Stimulated activated naive CD8-positive, alpha-beta T cell treated with anti-CD3 and anti-CD28 coated beads, Interleukin-15, Interleukin-2, amounts not matched to agents 100 U/mL and 50 U/mL, for 24 hours (primary cell): ENCODE measurements around the gene SLC26A1.
A peak's percentile ranks its signal among the peaks of the same experiment; 100 is the strongest.
"Not testable (repeated sequence)": the region's sequence is repeated elsewhere in the genome, so short reads cannot be mapped to it uniquely, and the experiment has no call there.

Experiments used
- ATAC-seq: fragments of 150-1000 bp; cut with Tn5 transposase; one replicate; pipeline ENCODE4 v1.10.0; 2021
- DNase-seq: peaks from one replicate; pipeline ENCODE4 v3.0.0; 2021

Gene SLC26A1

DNA sequence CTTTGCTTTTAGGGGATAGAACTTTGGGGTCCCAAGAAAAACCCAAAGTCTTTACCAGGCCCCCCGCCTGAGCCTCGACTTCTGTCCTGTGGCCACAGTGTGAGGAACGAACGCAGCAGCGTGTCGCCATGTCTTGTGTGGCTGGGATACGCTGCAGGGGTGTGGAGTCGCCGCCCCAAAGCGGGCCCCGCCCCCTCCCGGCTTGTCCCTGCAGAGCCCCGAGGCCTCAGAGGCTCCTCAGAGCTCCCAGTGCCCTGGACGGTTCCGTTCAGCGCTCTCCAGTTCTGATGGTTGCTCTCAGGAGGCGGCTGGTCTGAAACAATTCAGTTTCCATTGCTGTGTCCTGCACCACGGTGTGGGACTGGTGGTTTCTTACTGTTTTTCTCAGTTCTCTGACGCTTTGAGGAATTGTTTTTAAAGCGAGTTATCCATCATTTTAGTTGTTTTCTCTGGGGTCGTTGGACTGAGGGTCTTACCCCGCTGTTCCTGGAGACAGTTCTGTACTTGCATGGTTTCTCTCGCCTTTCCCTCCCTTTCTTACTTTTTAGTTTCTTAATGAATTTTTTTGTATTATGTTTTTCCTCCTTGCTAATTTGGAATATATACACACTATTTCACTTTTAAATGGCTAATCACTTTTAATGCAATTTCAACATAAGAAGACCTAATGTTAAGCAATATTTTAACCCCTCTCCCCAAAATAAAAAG, 7.9 kb downstream of the SLC26A1 start:
- peak; percentile 58 for ATAC-seq
- peak; percentile 83 for DNase-seq

DNA sequence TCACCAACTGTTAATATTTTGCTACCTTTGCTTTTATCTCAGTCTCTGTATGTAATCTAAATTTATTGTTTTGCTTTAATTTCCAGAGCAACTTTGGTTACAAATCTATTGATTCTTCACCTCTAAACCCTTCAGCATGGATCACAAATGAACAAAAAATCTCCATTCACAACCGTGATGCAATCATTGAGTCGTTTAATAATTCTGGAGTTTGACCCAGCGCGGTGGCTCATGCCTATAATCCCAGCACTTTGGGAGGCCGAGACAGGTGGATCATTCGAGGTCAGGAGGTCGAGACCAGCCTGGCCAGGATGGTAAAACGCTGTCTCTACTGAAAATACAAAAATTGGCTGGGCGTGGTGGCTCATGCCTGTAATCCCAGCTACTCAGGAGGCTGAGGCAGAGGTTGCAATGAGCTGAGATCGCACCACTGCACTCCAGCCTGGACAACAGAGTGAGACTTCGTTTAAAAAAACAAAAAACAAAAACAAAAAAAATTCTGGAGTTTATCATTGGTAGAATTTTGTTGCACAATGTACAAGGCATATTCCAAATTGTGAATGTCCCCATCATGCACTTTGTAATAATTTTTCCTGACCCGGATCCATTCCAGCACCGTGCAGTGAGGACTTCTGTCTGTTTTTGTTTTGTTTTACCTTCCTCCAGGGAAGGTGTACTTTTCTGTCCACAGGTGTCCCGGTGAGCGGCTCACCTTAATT, 8.7 kb downstream of the SLC26A1 start:
- no peak for ATAC-seq
- no peak for DNase-seq

DNA sequence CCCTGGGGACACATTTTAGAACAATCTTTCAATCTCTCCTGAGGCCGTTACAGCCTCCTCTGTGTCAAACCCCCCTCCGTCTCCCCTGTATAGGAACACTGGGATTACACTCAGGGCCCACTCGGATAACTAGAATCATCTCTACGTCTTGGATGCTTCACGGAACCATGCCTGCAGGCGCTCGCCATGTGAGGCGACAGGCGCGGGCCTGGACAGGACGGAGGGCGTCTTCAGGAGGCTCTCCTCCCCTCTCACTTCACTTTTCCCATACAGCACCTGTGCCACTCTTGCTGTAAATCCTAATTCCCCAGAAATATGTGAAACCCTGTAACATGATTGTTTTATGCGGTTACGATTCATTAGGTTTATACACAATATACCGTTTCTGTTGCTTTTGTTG, 10.4 kb downstream of the SLC26A1 start:
- ATAC-seq (no peak), DNase-seq (no peak)

DNA sequence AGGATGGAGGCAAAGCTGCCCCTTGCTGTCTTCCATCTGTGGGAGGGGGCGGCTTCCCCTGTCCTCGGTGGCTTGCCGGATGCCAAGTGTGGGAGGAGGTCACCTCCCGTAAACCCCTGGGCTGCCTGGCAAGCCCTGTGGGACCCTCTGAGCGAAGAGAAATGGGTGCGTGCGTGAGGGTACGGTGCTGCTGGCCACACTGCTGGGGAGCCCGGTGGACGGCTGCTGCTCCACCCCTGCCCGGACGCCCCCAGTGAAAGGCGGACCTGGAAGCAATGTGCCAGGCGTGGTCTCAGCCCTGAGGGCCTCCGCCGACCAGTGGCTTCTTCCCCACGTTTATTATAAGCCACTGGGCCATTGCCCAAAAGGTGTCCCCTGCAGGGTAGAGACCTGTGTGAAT, 10.9 kb downstream of the SLC26A1 start:
- no peak for DNase-seq
- no peak for ATAC-seq

DNA sequence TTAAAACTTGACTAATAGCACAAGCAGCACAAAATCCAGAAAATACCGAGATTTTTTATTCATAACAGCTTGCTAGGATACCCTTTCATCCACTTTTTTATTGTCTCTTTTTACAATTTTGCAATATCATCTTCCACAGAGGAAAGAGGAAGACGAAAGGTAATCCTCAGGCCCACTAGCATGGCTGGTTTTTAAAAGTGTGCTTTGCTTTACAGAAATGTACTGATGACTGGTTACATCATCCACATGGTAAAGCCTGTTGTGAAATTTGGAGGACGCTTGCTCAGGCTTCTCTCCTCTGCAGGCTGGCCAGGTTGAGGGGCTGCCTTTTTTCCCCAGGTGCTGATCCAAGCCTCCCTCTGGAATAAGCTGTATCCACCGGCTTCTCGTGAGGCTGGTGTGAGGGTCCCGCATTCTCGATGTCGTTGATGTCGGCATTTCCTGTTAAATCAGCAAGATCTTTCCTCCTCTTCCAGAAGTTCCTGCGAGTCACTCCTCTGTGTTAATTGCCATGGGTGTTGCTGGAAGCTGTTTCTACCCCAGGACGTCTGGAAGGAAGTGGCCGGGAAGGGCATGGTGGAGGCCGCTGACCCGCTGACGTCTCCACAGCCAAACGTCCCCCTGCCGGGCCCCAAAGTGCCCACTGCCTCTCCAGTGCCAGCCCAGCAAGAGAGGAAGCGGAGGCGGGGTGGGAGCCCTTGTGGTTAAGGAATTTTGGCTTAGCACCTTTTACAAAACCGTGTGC, 14.1 kb downstream of the SLC26A1 start:
- ATAC-seq (no peak), DNase-seq (no peak)

DNA sequence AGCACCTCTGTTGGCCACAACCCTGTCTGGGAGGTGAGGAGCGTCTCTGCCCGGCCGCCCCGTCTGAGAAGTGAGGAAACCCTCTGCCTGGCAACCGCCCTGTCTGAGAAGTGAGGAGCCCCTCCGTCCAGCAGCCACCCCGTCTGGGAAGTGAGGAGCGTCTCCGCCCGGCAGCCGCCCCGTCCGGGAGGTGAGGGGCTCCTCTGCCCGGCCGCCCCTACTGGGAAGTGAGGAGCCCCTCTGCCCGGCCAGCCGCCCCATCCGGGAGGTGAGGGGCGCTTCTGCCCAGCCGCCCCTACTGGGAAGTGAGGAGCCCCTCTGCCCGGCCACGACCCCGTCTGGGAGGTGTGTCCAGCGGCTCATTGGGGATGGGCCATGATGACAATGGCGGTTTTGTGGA, 17.2 kb downstream of the SLC26A1 start:
- not testable (repeated sequence) for DNase-seq, ATAC-seq

DNA sequence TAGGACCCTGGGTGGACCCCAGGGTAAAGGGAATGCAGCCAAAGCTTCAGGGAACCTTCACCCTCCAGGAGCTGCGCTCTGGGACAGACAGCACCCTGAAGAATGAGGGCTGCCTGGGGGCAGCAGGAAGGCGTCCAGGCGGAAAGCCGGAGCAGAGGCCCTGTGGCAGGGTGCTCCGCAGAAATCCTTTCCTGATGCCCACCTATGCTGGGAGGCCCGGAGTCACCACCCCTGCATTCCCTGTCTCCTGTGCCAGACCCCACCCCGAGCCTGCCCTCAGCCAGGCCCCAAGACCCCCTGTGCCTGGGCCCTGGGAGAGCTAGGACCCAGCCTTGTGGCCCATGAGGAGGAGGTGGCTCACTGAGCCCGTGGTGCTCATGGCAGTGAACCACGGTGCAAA, 18.5 kb downstream of the SLC26A1 start:
- DNase-seq = no peak
- no peak for ATAC-seq

DNA sequence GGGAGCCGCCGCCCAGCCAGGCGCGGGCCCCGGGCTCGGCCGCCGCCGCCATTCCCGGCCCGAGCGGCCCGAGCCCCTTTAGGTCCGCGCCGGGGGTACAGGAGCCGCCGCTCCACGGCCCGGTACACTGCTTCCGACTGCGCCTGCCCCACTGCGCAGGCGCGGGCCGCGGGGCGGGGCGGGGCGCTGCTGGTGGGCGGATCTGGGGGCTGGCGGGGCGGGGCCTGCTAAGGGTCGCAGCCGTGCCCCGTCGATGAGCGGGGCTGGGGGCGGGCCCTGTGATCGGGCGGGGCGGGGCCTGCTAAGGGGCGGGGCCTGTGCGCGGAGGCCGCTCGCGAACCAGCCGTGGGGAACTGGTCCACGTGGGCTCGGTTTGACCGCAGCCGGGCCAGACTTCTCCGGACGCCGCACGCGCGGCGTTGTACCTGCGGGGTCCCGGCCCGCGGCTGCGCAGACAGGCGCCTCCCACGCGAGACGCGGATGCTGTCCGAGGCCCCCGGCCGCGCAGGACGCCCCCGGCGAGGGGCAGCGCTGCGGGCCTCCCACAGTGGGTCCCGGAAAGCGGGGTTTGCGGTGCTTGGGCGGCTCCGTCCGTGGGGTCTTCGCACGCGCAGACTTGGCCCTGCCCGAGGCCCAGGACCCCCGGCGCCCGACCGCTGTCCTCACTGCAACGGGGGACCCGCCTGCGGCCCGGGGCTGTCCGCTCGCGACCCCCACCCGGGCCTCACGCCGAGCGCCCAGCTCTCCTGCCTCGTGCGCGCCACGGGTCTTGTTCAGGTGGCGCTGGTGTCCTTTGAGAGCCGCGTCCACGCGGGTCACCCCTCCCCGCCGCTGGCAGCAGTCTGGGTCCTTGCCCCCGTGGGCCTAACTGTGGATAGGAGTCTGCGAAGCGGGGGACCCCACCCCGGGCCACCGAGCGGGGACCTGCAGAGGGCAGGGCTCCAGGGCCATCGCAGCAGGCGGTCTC, 19.5 kb downstream of the SLC26A1 start, which contains the start of gene DGKQ:
Gene DGKQ, minus strand, starts transcription at position 139 of the 967 bp plus-strand sequence. Its CDS starts 87 bp downstream, at position 52.
- ATAC-seq (peak; percentile 86), DNase-seq (peak; percentile 90)

DNA sequence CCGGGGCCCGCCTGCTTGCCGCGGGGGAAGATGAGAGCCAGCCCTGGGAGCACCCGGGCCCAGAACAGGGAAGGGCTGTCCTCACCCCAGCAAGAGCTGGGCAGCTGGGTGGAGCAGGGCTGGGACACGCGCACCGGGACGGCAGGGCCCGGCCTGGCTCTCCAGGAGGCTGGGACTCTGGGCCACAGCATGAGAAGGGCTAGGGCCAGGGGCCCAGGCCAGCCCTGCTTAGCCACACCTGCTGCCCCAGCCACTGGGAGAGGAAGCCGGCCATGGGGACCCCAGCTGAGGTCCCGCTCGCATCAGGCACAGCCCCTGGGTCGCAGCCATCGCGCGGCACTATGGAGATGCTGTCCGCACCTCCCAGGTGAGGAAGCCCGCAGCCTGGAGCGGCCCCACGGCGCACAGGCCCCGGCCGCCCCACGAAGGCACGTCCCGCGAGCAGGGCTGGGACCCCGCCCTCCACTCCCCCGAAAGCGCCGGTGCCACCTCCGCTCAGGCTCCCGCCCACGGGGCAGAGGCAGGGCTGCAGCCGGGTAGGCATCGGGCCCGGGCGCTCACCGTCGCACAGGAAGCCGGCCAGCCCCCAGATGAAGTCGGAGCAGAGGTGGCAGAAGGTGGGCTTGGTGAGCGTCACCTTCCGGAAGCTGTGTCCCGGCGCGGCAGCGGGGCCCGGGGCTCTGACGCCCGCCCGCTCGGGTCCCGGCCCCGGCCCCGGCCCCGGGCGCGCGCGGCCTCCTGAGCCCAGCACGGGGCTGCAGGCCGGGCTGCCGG, 20.4 kb downstream of the SLC26A1 start:
- ATAC-seq (peak; percentile 34), DNase-seq (peak; percentile 58)

DNA sequence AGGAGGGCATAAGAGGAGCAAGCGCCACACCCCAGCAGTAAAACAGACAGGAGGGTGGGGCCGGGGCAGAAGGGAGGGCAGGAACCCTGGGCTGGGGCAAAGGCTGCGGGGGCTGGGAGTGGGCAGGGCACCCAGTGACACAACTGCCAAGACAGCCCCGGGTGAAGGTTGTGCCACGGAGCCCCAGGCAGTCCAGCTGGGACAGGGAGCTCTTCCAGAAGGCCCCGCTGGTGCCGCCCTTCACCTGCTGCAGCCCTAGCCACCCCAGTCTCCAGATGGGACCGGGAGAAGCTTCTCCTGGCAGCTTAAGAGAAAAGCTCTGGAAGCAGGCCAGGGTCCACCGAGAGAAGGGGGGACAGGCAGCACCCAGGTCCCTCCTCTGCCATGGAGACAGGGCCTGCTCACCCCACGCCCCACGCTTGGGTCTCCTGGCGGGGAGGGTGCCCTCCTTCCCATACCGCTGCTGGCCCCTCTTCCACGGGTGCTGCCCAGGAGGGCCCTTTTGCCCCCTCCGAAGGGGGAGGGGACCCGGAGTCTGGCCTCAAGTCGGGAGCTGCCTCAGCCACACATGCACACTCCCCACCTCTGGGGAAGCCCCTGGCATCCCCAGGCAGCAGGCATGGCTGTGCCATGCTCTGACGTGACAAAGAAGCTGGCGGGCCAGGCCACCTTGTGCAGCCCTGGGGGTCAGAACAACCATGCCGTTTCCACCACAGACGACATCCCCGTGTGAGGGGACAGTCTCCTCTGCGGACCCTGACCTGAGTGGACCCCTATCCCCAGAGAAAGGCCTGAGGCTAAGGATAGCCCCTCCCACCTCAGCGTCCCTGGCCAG, 21.3 kb downstream of the SLC26A1 start:
- ATAC-seq (no peak), DNase-seq (no peak)

DNA sequence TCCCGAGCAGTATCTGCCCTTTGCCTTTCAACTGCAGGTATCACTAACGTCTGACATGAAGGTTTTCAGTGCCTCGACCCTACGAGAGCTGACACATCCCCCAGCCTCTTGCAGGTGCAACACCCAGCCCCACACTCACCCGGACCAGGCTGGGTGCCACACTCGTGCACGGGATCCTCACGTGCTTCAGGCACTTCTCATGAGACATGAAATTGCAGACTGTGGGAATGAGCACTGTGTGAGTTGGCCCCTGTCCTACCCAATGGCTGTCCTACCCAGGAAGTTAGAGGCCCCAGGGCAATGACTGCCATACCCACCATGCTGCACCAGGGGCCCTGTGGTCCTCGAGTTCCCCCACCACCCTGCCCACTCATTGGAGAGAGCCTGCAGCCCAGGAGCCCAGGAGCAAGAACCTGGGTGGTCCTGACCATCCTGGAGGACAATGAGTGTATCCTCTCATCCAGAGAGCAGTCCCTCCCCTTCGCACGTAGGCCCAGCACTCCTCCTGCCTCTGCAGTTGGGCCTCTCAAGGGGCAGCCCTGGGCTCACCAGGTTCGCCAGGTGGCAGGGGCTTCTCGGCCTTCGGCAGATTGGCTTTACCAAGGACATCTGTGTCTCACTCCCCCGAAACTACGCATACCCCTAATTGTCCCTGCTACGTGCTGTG, 22.2 kb downstream of the SLC26A1 start:
- ATAC-seq (no peak), DNase-seq (no peak)

DNA sequence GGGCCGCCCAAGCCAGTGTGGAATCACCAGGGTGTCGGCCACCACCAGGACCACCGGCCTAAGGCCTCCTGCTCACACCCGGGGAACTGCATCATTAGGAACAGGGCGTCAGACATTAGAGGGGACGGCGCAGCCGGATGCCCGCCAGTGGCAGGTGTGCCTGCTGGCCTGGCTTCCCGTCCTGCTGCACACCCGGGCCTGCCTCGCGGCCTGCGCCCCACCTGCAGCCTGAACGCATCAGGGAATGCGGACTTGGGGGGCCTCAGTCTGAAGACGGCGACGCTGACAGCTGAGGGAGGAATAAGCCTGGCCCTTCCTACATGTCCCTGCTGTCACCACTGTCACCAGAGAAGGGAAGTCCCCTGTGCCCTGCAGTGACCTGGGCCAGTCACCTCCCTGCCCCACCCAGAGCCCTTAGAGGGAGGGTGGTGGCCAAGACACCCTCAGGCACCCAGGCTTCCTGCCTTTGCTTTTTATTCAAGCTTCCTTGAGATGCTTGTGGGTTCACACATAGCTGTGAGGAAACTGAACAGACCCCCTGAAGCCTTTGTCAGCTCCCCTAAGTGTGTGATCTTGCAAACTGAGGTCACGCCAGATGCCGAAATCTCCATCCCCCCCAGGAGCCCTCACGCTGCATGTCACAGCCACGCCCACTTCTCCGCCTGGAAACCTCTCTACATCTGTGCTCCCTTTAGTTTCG, 23.0 kb downstream of the SLC26A1 start:
- ATAC-seq = no peak
- DNase-seq = no peak

DNA sequence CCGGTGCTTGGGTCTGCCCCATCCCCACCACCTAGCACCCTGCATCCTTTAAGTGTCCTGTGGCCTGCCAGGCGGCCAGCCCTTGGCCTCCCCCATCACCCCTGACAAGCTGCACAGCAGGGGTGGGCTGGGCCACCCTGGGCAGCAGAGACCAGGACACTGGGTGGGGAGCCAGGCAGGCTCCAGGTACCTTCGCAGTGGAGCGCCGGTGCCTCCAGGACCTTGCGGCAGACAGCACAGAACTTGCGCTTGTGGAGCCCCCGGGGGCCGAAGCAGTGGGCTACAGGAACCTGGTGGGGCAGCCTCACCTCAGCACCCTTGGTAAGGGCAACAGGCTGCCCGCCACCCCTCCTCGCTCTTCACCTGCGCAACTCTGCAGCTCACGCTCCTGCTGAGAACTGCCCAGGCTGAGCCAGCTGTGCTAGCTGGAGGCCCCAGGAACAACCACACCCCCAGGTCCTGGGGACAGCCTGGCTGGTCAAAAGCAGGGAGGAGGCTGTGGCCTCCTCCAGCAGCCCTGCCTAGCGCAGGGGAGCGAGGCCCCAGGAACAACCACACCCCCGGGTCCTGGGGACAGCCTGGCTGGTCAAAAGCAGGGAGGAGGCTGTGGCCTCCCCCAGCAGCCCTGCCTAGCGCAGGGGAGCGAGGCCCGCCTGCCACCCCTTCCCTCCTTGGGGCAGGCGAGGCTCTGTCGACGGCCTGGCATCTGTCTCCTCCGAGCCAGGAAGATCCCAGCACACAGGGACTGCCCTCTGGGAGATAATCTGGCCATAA, 24.4 kb downstream of the SLC26A1 start:
- DNase-seq (no peak), ATAC-seq (no peak)

DNA sequence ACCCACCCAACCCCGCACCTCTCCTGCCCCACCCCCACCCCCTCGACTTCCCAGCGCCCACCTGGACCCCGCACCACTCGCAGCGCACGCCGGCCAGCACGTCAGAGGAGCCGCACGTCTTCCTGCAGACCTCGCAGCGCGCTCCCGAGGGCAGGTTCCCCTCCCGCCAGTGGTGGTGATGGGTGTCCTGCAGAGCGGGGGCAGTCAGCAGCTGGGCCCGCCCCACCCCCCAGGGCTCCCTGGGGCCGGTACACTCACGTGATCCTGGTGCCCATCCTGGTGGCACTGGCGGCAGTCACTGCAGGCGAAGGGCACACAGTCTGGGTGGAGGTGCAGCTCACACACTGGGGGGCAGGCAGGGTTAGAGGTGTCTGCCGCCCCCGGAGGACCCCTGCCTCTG, 25.0 kb downstream of the SLC26A1 start:
- DNase-seq (no peak), ATAC-seq (no peak)

DNA sequence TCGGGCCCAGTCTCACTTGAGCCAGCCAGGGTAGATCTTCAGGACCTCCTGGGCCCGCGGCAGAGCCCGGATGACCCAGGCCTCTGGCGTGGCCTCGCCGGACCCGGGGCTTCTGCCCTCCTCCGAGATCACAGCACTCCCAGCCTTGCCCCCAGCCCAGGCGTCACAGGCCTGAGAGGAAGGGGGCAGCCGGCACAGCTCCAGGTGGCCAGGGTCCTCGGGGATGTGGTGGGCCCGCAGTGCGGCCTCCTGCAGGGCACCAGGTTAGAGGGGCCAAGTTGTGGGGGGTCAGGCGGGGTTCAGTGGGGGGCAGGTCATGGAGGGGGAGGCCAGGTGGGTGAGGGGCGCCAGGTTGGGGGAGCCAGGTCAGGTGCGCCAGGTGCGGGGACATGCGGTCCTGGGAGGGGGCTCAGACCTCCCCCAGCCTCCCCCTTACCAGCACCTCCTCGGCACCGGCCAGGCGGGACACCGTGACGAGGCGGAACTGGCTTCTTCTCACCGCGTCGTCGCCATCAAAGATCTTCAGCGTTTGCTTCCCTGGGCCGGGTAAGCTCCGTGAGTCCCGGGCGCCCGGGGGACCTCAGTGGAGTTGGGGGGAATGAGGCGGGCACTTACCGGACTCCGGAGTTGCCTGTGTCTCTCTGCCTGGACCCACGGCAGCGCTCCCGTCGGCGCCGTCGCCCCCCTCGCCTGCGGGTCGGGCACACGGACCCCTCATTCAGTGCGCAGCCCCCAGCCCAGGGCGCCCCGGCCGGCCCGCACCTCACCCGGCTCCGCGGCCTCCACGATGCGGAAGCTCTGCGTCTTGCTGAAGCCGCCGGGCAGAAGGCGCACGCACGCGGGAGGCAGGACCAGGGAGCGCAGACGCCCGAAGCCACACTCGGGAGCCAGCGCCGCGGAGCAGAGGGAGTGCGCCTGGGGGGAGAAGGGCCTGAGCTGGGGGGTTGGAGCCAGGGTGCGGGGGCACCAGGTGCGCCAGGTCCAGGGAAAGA, 25.8 kb downstream of the SLC26A1 start:
- no peak for DNase-seq
- no peak for ATAC-seq

DNA sequence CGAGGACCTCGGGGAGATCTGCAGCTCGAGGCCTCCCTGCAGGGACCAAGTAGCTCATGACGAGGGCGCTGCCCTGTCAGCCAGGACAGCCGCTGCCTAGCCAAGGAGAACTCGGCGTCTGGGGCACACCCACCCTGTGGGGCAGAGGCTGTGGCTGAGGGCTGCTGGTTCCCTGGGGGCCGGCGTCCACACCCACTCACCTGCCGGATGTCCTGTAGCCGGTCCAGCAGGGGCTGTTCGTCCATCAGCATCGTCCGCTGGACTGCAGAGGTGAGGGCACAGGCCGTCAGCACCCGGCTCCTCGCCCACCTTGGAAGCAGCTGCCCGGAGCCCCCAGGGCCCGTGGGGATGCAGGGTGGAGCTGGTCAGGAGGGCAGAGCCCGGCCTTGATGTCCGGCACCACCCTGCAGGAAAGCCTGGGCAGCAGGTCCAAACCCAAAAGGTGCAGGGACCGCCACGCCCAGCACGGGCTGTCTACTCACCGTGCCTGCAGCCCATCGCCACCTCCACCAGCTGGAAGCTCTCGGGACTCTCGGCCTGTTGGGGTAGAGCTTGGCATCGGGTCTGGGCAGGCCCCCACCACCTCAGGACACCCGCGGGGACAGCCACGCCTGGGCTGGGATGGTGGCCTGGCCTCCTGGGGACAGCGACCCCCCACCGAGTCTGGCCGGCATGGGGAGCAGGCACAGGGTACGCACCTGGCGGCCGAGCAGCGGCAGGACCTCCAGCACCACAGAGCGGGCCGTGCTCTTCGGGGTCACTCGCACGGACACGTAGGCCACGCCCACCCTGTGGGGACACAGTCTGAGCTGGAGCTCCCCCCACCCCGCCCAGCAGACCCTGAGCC, 26.7 kb downstream of the SLC26A1 start:
- DNase-seq = no peak

More for the DNA sequence above, 26.7 kb downstream of the SLC26A1 start:
- ATAC-seq = no peak
